B cell (primary cell): Measurements from ENCODE around the gene CAPN10.

Experiments
- CTCF ChIP-seq: fragments of 200-600 bp; IDR thresholded peaks from one replicate; pipeline ENCODE4 v1.8.0; 2022; ENCODE audit warnings: antibody characterized with exemption, mild to moderate bottlenecking
- EZH2 ChIP-seq: IDR thresholded peaks from 2 replicates; pipeline ENCODE4 v1.6.1; 2012; ENCODE audit warnings: borderline replicate concordance, low read depth, mild to moderate bottlenecking, moderate library complexity, low read length; ENCODE audit not compliant: insufficient read depth, poor library complexity, severe bottlenecking

- TF ChIP-seq CTCF: no peak
- no peak for TF ChIP-seq EZH2
These were observed 43.1 kb downstream of the CAPN10 start for GRCh38 chr2:240629619-240629967.
